ENCODE measurements around the gene RHOXF1.
"Not testable (repeated sequence)": the region's sequence is repeated elsewhere in the genome, so short reads cannot be mapped to it uniquely, and the experiment has no call there.

The RHOXF1 gene

DNA sequence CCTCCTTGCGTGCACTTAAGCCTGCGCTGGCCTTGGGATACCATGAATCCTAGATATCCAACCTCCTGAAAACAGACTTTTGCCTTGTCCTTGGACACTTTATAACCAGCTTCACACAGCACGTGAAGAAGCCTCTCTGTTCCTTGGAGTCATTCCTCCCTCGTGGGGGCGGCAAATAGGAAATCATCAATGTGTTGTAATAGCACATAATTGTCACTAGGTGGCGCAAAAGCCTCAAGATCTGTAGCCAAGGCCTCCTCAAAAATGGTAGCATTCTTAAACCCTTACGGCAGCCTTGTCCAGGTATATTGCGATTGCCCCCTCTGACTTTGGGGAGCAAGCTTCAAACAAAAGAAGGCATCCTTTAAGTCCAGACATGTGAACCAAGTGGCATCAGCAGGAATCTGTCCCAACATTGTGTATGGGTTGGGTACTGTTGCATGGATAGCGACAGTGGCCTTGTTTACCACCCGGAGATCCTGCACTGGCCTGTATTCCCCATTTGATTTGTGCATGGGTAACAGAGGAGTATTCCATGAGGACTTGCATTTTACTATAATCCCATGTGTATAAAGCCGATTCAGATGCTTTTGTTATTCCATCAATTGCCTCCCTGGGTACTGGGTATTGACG is 30.0 kb downstream of the RHOXF1 start:
- not testable (repeated sequence) for DNase-seq

DNA sequence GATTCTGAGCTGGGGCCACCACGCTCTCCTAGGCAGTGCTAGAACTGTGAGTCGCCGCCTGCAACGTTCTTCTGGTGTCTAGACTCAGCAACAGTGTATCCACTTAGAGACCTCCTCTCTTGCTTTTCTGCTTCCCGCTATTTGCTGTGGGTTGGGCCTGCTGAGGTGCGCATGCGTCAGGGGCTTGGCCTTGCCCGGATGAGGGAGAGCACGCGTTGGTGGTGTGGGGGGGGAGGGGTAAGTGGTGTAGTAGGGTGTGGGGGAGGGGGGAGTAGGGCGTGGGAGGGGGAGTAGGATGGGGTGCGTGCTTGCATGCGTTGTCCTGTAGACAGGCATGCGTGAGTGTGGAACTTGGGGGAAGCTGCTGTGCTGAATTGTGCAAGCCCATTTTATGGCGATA is 38.1 kb downstream of the RHOXF1 start, which contains the start of gene RHOXF2B:
Gene RHOXF2B (minus strand): TSS at position 101 of the 400 bp plus-strand sequence. CDS start 138 bp downstream, outside the sequence.
- not testable (repeated sequence) for DNase-seq

DNA sequence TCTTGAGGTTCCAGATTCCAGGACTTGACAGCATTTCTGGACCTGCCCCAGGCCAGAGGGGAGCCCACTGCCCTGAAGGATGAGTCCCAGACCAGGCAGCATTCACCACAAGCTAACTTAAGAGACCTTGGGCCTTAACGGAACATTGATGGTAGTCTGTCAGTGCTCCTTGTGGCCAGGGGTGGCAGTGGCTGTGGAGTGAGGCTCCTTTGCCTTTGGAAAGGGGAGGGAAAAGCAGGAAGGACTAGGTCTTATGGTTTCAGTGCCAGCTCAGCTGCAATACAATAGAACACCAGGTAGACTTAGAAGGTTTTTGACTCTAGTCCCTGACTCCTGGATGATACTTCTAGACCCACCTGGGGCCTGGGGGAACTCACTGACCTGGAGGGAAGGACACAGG is 49.5 kb downstream of the RHOXF1 start:
- DNase-seq, result not testable (repeated sequence)
